Urinary bladder (tissue), 4 donors: Measurements from ENCODE around the gene C9orf72. TPM values are rescaled to one million over a fixed set of nuclear protein-coding genes. Genes with fewer than 3 reads are reported as not detected.

Experiments used
- DNase-seq: peaks from one replicate; pipeline ENCODE4 v3.0.0-alpha.2; 2015; ENCODE audit errors: extremely low spot score
- H3K27ac ChIP-seq: one replicate; pipeline ENCODE4 v1.5.1; 2013; ENCODE audit warnings: low read depth, mild to moderate bottlenecking, moderate library complexity
- H3K36me3 ChIP-seq: one replicate; pipeline ENCODE4 v1.6.1; 2013; ENCODE audit warnings: mild to moderate bottlenecking, moderate library complexity; ENCODE audit not compliant: insufficient read depth
- H3K4me1 ChIP-seq: one replicate; pipeline ENCODE4 v1.6.1; 2013; ENCODE audit warnings: mild to moderate bottlenecking, moderate library complexity; ENCODE audit not compliant: insufficient read depth
- H3K4me3 ChIP-seq: one replicate; pipeline ENCODE4 v1.5.1; 2013; ENCODE audit warnings: low read depth, low read length
- WGBS: extraction: QIAGEN DNeasy Blood & Tissue Kit; methylation state at CpG from one replicate; pipeline ENCODE4 v1.1.7; 2013; 5-methylcytosine and 5-hydroxymethylcytosine counted together
- polyA plus RNA-seq: library from polyadenylated mRNA; stranded (reverse); fragments of 200-250 nt; gene quantifications from one replicate; pipeline ENCODE4 v1.2.3, GENCODE V29; 2013
- total RNA-seq: library from RNA; depleted of rRNA; stranded (reverse); fragments of >200 nt; gene quantifications from one replicate; pipeline ENCODE4 v1.2.3, GENCODE V29; 2014
- donor health status: healthy with polysubstance abuse.
- donor health status: healthy.

C9orf72 gene
- total and polyA plus RNA-seq, 2 donors = 9.0 to 47.8 TPM

GRCh38 chr9:27565696-27566095, 7.6 kb downstream of the C9orf72 start:
- Histone ChIP-seq H3K27ac (no peak overlapping the region), H3K4me3 (no peak overlapping the region), H3K36me3 (no peaks in the 10 kb centered on the region), H3K4me1 (no peaks in the 10 kb centered on the region)
- DNase-seq = no peak

GRCh38 chr9:27564670-27565069, 8.6 kb downstream of the C9orf72 start:
- H3K27ac ChIP-seq = no peak overlapping the region
- no peaks in the 10 kb centered on the region for H3K36me3 ChIP-seq
- WGBS = 96% methylated on average over 1 of the region's 1 CpG

GRCh38 chr9:27563738-27564430, 9.4 kb downstream of the C9orf72 start:
- H3K4me3 ChIP-seq = no peak overlapping the region
- no peaks in the 10 kb centered on the region for H3K36me3 ChIP-seq
- no peak for DNase-seq
- no peak overlapping the region for H3K27ac ChIP-seq
- WGBS = 89% methylated on average over 4 of the region's 4 CpGs
- H3K4me1 ChIP-seq = no peaks in the 10 kb centered on the region

More at GRCh38 chr9:27564670-27565069, 8.6 kb downstream of the C9orf72 start:
- no peak overlapping the region for H3K4me3 ChIP-seq
- no peaks in the 10 kb centered on the region for H3K4me1 ChIP-seq
- DNase-seq = no peak

- Histone ChIP-seq H3K36me3 (no peaks in the 10 kb centered on the region), H3K4me3 (no peak overlapping the region), H3K27ac (no peak overlapping the region), H3K4me1 (no peaks in the 10 kb centered on the region)
- 77% methylated on average over 3 of the region's 3 CpGs for WGBS
- DNase-seq = no peak
These were observed 11.6 kb downstream of the C9orf72 start for GRCh38 chr9:27561685-27562084.

- H3K36me3 ChIP-seq = no peaks in the 10 kb centered on the region
- H3K4me3 ChIP-seq = no peak overlapping the region
- DNase-seq = no peak
- H3K4me1 ChIP-seq = no peaks in the 10 kb centered on the region
- H3K27ac ChIP-seq = no peak overlapping the region
These were observed 12.8 kb downstream of the C9orf72 start for GRCh38 chr9:27560457-27560856.

GRCh38 chr9:27558307-27558706, 15.0 kb downstream of the C9orf72 start:
- H3K36me3 ChIP-seq = peaks cover 2% of the 10 kb centered on the region
- no peaks in the 10 kb centered on the region for H3K4me1 ChIP-seq
- H3K4me3 ChIP-seq = no peak overlapping the region
- no peak overlapping the region for H3K27ac ChIP-seq
- no peak for DNase-seq

- Histone ChIP-seq H3K4me1 (no peaks in the 10 kb centered on the region), H3K36me3 (peaks cover 4% of the 10 kb centered on the region), H3K27ac (no peak overlapping the region), H3K4me3 (no peak overlapping the region)
- 91% methylated on average over 8 of the region's 8 CpGs for WGBS
- no peak for DNase-seq
These were observed 16.8 kb downstream of the C9orf72 start for GRCh38 chr9:27556470-27556869.

GRCh38 chr9:27554712-27555111, 18.6 kb downstream of the C9orf72 start:
- 99% methylated on average over 1 of the region's 1 CpG for WGBS
- Histone ChIP-seq H3K27ac (no peak overlapping the region), H3K4me3 (no peak overlapping the region), H3K36me3 (peaks cover 4% of the 10 kb centered on the region), H3K4me1 (no peaks in the 10 kb centered on the region)
- DNase-seq = no peak

GRCh38 chr9:27549196-27549755, 24.0 kb downstream of the C9orf72 start:
- Histone ChIP-seq H3K27ac (no peak overlapping the region), H3K4me3 (no peak overlapping the region), H3K4me1 (no peaks in the 10 kb centered on the region), H3K36me3 (peaks cover 3% of the 10 kb centered on the region)
- 65% methylated on average over 4 of the region's 4 CpGs for WGBS
- peak; percentile 36 for DNase-seq

- 42% methylated on average over 10 of the region's 10 CpGs for WGBS
- H3K36me3 ChIP-seq = peaks cover 1% of the 10 kb centered on the region
- no peak for DNase-seq
- no peak overlapping the region for H3K27ac ChIP-seq
- H3K4me3 ChIP-seq = no peak overlapping the region
- no peaks in the 10 kb centered on the region for H3K4me1 ChIP-seq
These were observed 25.1 kb downstream of the C9orf72 start for GRCh38 chr9:27548055-27548741.

- H3K36me3 ChIP-seq = no peaks in the 10 kb centered on the region
- WGBS = 97% methylated on average over 3 of the region's 3 CpGs
- DNase-seq = no peak
- no peak overlapping the region for H3K27ac ChIP-seq
- no peak overlapping the region for H3K4me3 ChIP-seq
- no peaks in the 10 kb centered on the region for H3K4me1 ChIP-seq
These were observed 27.8 kb downstream of the C9orf72 start for GRCh38 chr9:27545471-27545870.

GRCh38 chr9:27542508-27542907, 30.8 kb downstream of the C9orf72 start:
- Histone ChIP-seq H3K27ac (no peak overlapping the region), H3K36me3 (no peaks in the 10 kb centered on the region), H3K4me1 (peaks cover 2% of the 10 kb centered on the region), H3K4me3 (no peak overlapping the region)
- no peak for DNase-seq
- WGBS = 95% methylated on average over 2 of the region's 2 CpGs

GRCh38 chr9:27541740-27542139, 31.5 kb downstream of the C9orf72 start:
- peaks cover 2% of the 10 kb centered on the region for H3K4me1 ChIP-seq
- 96% methylated on average over 4 of the region's 4 CpGs for WGBS

GRCh38 chr9:27540502-27540901, 32.8 kb downstream of the C9orf72 start:
- WGBS = 37% methylated on average over 1 of the region's 1 CpG
- no peak overlapping the region for H3K4me3 ChIP-seq
- H3K36me3 ChIP-seq = no peaks in the 10 kb centered on the region
- DNase-seq = no peak
- peaks cover 2% of the 10 kb centered on the region for H3K4me1 ChIP-seq
- H3K27ac ChIP-seq = no peak overlapping the region

More at GRCh38 chr9:27541740-27542139, 31.5 kb downstream of the C9orf72 start:
- Histone ChIP-seq H3K27ac (no peak overlapping the region), H3K36me3 (no peaks in the 10 kb centered on the region), H3K4me3 (no peak overlapping the region)
- DNase-seq = no peak
